Measurements from ENCODE around the gene BUD13. TPM values are rescaled to one million over a fixed set of nuclear protein-coding genes. Genes with fewer than 3 reads are reported as not detected.

BUD13 gene
- total and polyA plus RNA-seq, 8 donors: 12.5 to 41.2 (median 33.4) TPM

GRCh38 chr11:116733043-116733755 is 39.6 kb downstream of the BUD13 start:
- Histone ChIP-seq H3K4me3 (no peak overlapping the region), H3K27me3 (peaks cover 0 to 25% of the 10 kb centered on the region in 2 donors), H3K27ac (no peak overlapping the region), H3K9me3 (no peaks in the 10 kb centered on the region), H3K4me1 (peaks cover 0 to 6% of the 10 kb centered on the region in 2 donors), H3K36me3 (no peaks in the 10 kb centered on the region)
- intact Hi-C loops (cut with DNase I): no loop called here
- DNase-seq: peak in 1 of 4 donors; percentile 12
- no peak for TF ChIP-seq CTCF (IDR thresholded peaks at IDR 0.05)
- no peak for ATAC-seq

- Histone ChIP-seq H3K4me1 (peaks cover 0 to 6% of the 10 kb centered on the region in 2 donors), H3K9me3 (no peaks in the 10 kb centered on the region), H3K36me3 (no peaks in the 10 kb centered on the region), H3K27me3 (peaks cover 0 to 25% of the 10 kb centered on the region in 2 donors), H3K27ac (no peak overlapping the region), H3K4me3 (no peak overlapping the region)
- ATAC-seq (peak; percentile 94), DNase-seq (peak; percentile 24 to 83 (median 54))
- peak; percentile 81 to 88 for TF ChIP-seq CTCF (IDR thresholded peaks at IDR 0.05)
- intact Hi-C loops (cut with DNase I): no loop called here
Observed at GRCh38 chr11:116732271-116733042, 40.3 kb downstream of the BUD13 start.

- Histone ChIP-seq H3K4me1 (peaks cover 0 to 6% of the 10 kb centered on the region in 2 donors), H3K4me3 (no peak overlapping the region), H3K9me3 (no peaks in the 10 kb centered on the region), H3K36me3 (no peaks in the 10 kb centered on the region), H3K27ac (no peak overlapping the region), H3K27me3 (peaks cover 0 to 25% of the 10 kb centered on the region in 2 donors)
- TF ChIP-seq CTCF (IDR thresholded peaks at IDR 0.05): no peak
- ATAC-seq (no peak), DNase-seq (peak in 1 of 4 donors; percentile 10)
- intact Hi-C loops (cut with DNase I): no loop called here
Observed at GRCh38 chr11:116731821-116732220, 41.0 kb downstream of the BUD13 start.

- Histone ChIP-seq H3K27me3 (peaks cover 0 to 29% of the 10 kb centered on the region in 2 donors), H3K9me3 (no peaks in the 10 kb centered on the region), H3K36me3 (no peaks in the 10 kb centered on the region), H3K4me3 (no peak overlapping the region), H3K27ac (no peak overlapping the region), H3K4me1 (peaks cover 0 to 6% of the 10 kb centered on the region in 2 donors)
- ATAC-seq (no peak), DNase-seq (peak in 2 of 4 donors; percentile 22)
- intact Hi-C loops (cut with DNase I): no loop called here
- no peak for TF ChIP-seq CTCF (IDR thresholded peaks at IDR 0.05)
Observed at GRCh38 chr11:116731097-116731761, 41.6 kb downstream of the BUD13 start.

GRCh38 chr11:116730601-116731000 is 42.2 kb downstream of the BUD13 start:
- no peak for ATAC-seq

More at GRCh38 chr11:116730601-116731000, 42.2 kb downstream of the BUD13 start:
- no peak overlapping the region for H3K4me3 ChIP-seq
- intact Hi-C loops (cut with DNase I): no loop called here
- no peaks in the 10 kb centered on the region for H3K36me3 ChIP-seq
- H3K9me3 ChIP-seq: no peaks in the 10 kb centered on the region
- no peak for TF ChIP-seq CTCF (IDR thresholded peaks at IDR 0.05)
- H3K4me1 ChIP-seq: peaks cover 0 to 6% of the 10 kb centered on the region in 2 donors
- H3K27me3 ChIP-seq: peaks cover 0 to 35% of the 10 kb centered on the region in 2 donors
- H3K27ac ChIP-seq: no peak overlapping the region
- DNase-seq: peak in 2 of 4 donors; percentile 25 to 34
